MCF 10A (cell line): ENCODE measurements around the gene DNER. TPM values are rescaled to one million over a fixed set of nuclear protein-coding genes. Genes with fewer than 3 reads are reported as not detected.

Experiments used
- BruUV-seq: library from RNA; stranded (reverse); fragments of 400-500 nt; replicated peaks from 2 replicates; lab custom pipeline; 2021; lab: Mats Ljungman, UMichigan
- CTCF ChIA-PET: fragments of 300-600 bp; sonication (Branson Sonifier 250); formaldehyde crosslinking; extraction: SDS; loops from one replicate; lab custom pipeline; 2021; ENCODE audit warnings: antibody characterized with exemption, inconsistent platforms; lab: Yijun Ruan, JAX
- POLR2A ChIA-PET: fragments of 300-600, 350-650 bp; sonication (Branson Sonifier 250); formaldehyde crosslinking; extraction: SDS; loops from one replicate; lab custom pipeline; 2020; ENCODE audit warnings: antibody characterized with exemption, inconsistent platforms; lab: Yijun Ruan, JAX
- DNase-seq: peaks from one replicate; pipeline ENCODE4 v3.0.0-alpha.2; 2018; ENCODE audit not compliant: unreplicated experiment
- H3K27ac Mint-ChIP-seq: one replicate; pipeline ENCODE4 v1.8.0; 2022; ENCODE audit warnings: mild to moderate bottlenecking, low read depth, mixed read lengths; ENCODE audit not compliant: unreplicated experiment
- H3K27me3 Mint-ChIP-seq: one replicate; pipeline ENCODE4 v1.8.0; 2022; ENCODE audit warnings: mixed read lengths; ENCODE audit not compliant: insufficient read depth, unreplicated experiment
- H3K36me3 Mint-ChIP-seq: one replicate; pipeline ENCODE4 v1.8.0; 2022; ENCODE audit warnings: mild to moderate bottlenecking, moderate library complexity, mixed read lengths; ENCODE audit not compliant: insufficient read depth, unreplicated experiment
- H3K4me1 Mint-ChIP-seq: one replicate; pipeline ENCODE4 v1.8.0; 2022; ENCODE audit warnings: mixed read lengths; ENCODE audit not compliant: insufficient read depth, unreplicated experiment
- H3K4me3 Mint-ChIP-seq: one replicate; pipeline ENCODE4 v1.8.0; 2022; ENCODE audit warnings: mild to moderate bottlenecking, moderate library complexity, mixed read lengths; ENCODE audit not compliant: unreplicated experiment
- H3K9me3 Mint-ChIP-seq: one replicate; pipeline ENCODE4 v1.8.0; 2022; ENCODE audit warnings: mixed read lengths; ENCODE audit not compliant: unreplicated experiment
- intact Hi-C: fragments of 100-400 bp; cut with micrococcal nuclease; formaldehyde crosslinking; loops from 2 replicates; pipeline ENCODE4 v1.14.1; 2022
- total RNA-seq: library from RNA; stranded (reverse); gene quantifications from 2 replicates; pipeline ENCODE4 v1.2.3, GENCODE V29; 2022
- TF ChIP-seq, protein P1 (sequence below): fragments of 200-600 bp; IDR thresholded peaks from one replicate; pipeline ENCODE4 v1.8.0; 2022; ENCODE audit warnings: antibody characterized with exemption, mild to moderate bottlenecking; ENCODE audit not compliant: unreplicated experiment

The DNER gene
- total RNA-seq, 1 experiment from 2014 or later = 49.2 TPM

DNA sequence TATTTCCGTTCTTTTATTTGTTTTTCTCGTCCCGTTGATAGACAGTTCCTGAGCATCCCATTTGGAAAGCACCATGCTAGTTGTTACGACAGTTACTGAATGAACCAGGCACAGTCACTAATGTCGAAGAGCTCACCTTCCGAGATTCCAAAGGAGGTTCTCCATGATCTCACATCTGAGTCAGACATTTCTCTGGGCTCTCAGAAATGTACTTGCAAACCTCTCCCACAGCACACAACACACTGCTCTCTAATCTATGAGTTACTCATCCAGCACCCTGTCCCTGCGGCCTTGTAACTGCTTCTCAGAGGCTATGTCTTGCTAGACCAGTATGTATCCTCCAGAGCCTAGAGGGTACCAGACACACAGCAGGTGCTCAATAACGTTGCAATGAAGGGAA, 174.7 kb downstream of the DNER start:
- BruUV-seq = no TSS peak
- POLR2A ChIA-PET = no interaction called here
- H3K27me3 Mint-ChIP-seq = no peaks in the 10 kb centered on the region
- TF ChIP-seq, protein P1, sequence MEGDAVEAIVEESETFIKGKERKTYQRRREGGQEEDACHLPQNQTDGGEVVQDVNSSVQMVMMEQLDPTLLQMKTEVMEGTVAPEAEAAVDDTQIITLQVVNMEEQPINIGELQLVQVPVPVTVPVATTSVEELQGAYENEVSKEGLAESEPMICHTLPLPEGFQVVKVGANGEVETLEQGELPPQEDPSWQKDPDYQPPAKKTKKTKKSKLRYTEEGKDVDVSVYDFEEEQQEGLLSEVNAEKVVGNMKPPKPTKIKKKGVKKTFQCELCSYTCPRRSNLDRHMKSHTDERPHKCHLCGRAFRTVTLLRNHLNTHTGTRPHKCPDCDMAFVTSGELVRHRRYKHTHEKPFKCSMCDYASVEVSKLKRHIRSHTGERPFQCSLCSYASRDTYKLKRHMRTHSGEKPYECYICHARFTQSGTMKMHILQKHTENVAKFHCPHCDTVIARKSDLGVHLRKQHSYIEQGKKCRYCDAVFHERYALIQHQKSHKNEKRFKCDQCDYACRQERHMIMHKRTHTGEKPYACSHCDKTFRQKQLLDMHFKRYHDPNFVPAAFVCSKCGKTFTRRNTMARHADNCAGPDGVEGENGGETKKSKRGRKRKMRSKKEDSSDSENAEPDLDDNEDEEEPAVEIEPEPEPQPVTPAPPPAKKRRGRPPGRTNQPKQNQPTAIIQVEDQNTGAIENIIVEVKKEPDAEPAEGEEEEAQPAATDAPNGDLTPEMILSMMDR = no peak
- peak; percentile 21 for DNase-seq
- peaks cover 70% of the 10 kb centered on the region for H3K36me3 Mint-ChIP-seq
- H3K27ac Mint-ChIP-seq = peak overlapping the region; percentile 11
- intact Hi-C loops = no loop called here
- H3K9me3 Mint-ChIP-seq = no peaks in the 10 kb centered on the region
- peaks cover 6% of the 10 kb centered on the region for H3K4me1 Mint-ChIP-seq
- no peak overlapping the region for H3K4me3 Mint-ChIP-seq
- CTCF ChIA-PET = interaction anchor here (0.6 kb wide), 1 partner anchor 268 kb away, joined by 3 read pairs; no protein-coding TSS in a partner anchor

DNA sequence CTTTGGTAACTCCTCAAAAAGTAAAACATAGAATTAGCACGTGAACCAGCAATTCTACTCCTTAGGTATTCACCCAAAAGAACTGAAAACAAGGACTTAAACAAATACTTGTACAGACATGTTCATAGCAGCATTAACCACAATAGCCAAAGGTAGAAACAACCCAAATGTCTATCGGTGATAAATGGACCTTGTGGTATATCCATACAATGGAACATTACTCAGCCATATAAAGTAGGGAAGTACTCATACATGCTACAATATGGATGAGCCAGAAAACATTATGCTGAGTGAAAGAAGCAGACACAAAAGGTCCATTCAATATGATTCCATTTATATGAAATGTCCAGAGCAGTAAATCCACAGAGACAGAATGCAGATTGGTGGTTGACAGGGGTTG, 182.8 kb downstream of the DNER start:
- H3K9me3 Mint-ChIP-seq = peaks cover 14% of the 10 kb centered on the region
- peaks cover 32% of the 10 kb centered on the region for H3K36me3 Mint-ChIP-seq
- ChIA-PET CTCF (no interaction called here), POLR2A (no interaction called here)
- H3K4me3 Mint-ChIP-seq = no peak overlapping the region
- no peak for DNase-seq
- no peaks in the 10 kb centered on the region for H3K4me1 Mint-ChIP-seq
- TF ChIP-seq, protein P1 = no peak
- no peak overlapping the region for H3K27ac Mint-ChIP-seq
- intact Hi-C loops = no loop called here
- BruUV-seq = no TSS peak
- no peaks in the 10 kb centered on the region for H3K27me3 Mint-ChIP-seq

DNA sequence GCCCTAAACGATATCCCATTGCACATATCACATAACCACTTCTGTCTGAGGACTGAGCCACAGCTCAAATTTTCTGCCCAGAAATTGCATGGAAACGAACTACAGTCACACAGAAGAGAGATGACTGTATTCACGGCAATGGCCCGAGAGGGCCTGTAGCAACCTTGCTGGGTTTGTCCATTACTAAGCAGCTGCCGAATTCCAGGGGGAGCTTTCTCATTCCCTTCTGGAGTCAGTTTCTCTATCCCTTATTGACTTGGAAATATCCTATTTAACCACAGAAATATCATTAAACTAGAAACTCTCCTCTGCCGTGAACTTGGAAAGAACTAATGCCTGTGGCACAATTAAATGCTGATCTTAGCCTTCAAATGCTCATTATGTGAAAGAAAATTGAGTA, 183.9 kb downstream of the DNER start:
- intact Hi-C loops = no loop called here
- H3K4me3 Mint-ChIP-seq = no peak overlapping the region
- CTCF ChIA-PET = no interaction called here
- H3K4me1 Mint-ChIP-seq = no peaks in the 10 kb centered on the region
- POLR2A ChIA-PET = interaction anchor here (0.7 kb wide), 1 partner anchor 71 kb away, joined by 3 read pairs; no protein-coding TSS in a partner anchor
- H3K9me3 Mint-ChIP-seq = peaks cover 14% of the 10 kb centered on the region
- BruUV-seq = no TSS peak
- H3K27ac Mint-ChIP-seq = no peak overlapping the region
- DNase-seq = no peak
- TF ChIP-seq, protein P1 = no peak
- H3K27me3 Mint-ChIP-seq = no peaks in the 10 kb centered on the region
- peaks cover 26% of the 10 kb centered on the region for H3K36me3 Mint-ChIP-seq

DNA sequence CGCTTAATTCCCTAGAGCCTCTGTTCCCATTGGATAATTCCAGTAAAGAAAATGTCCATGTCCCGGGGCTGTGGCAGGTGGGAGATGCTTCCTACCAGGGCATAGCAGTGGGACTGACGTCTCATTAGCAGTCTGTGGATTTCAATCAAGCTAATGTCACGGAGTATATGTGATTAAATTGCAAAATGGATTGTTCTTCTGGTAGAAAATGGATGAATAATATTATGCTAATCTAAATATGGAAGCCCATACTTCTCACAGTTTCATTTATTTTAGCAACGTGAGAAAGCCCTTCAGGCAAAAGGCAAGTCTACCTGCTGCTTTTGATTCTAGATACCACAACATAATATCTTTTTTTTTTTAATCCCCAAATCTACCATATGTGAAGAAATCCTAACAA, 185.5 kb downstream of the DNER start:
- DNase-seq = no peak
- H3K9me3 Mint-ChIP-seq = peaks cover 14% of the 10 kb centered on the region
- POLR2A ChIA-PET = no interaction called here
- no peaks in the 10 kb centered on the region for H3K27me3 Mint-ChIP-seq
- H3K27ac Mint-ChIP-seq = no peak overlapping the region
- intact Hi-C loops = no loop called here
- H3K4me1 Mint-ChIP-seq = no peaks in the 10 kb centered on the region
- BruUV-seq = no TSS peak
- CTCF ChIA-PET = interaction anchor here (0.6 kb wide), 1 partner anchor 37 kb away, joined by 4 read pairs; no protein-coding TSS in a partner anchor
- H3K4me3 Mint-ChIP-seq = no peak overlapping the region
- H3K36me3 Mint-ChIP-seq = peaks cover 26% of the 10 kb centered on the region
- TF ChIP-seq, protein P1 = no peak
